Dedifferentiated amniotic fluid mesenchymal stem cell (primary cell): ENCODE data around the gene RPS15A.
"Not testable (repeated sequence)": the region's sequence is repeated elsewhere in the genome, so short reads cannot be mapped to it uniquely, and the experiment has no call there.

Experiments
- DNase-seq: peaks from one replicate; pipeline ENCODE4 v3.0.0-alpha.2; 2016; ENCODE audit errors: extremely low spot score

The RPS15A gene

DNA sequence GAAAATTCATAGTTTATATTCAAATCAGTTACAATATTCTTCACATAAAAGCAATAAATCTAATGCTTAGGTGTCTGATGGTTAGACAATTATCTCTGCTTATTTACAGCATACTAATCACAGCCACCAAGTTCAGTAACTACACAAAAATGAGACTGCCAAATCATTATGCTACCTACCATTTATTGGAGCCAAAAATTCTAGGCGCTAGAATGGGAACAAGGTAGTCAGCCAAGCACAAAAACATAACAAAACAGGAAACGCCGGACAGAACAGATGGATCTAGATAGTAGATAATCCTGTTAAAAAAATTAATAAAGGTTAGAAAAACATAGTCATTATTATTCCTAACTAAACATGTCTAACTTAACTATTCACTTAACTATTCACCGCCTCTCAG, 7.6 kb upstream of the RPS15A start:
- no peak for DNase-seq

DNA sequence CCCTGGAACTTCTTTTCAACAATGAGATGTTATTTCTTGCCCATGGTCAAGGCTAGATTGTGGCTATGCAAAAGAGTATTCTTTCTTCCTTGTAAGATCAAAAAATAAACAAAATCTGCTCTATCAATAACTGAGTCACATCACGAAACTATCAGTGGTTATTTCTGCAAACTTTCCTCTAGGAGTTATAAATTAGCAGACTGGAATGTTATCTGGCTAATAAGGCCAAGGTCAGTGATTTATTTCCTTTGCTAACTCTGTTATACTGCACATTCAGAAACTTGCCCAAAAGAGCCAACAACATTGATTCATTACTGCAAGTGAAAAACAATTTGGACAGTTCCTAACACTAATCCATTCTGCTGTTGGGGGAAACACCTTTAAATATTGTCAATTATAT, 6.2 kb upstream of the RPS15A start:
- no peak for DNase-seq

DNA sequence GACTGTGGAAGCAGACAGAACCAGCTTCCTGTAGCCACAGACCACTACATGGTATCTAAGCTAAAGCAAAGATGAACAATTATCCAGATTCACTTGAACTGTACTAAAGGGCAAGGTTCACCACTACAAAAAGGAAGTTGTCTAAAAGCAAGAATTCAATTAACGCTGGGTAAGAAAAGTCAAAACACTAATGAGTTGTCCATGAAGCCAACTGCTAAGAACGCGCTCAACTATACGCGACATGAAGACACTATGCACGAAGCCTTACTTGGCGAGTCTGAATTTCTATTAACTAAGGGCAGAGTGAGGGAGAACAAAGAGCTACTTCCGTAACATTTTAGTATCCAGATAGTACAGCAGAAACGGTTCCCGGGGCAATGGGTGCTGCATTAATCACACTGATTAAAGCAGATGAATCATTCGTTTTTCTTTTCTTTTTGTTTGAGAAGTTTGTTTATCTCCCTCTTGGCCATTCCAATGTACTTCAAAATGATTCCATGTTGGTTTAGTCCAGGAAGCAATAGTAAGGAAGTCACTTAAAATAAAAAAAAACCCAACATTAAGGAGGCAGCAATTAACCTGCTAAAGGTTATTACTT, 2.8 kb upstream of the RPS15A start:
- DNase-seq, result no peak

GRCh38 chr16:18789515-18789849, 652 bp downstream of the RPS15A start:
- no peak for DNase-seq

- no peak for DNase-seq
Measured at GRCh38 chr16:18788828-18789514, 1.2 kb downstream of the RPS15A start.

DNA sequence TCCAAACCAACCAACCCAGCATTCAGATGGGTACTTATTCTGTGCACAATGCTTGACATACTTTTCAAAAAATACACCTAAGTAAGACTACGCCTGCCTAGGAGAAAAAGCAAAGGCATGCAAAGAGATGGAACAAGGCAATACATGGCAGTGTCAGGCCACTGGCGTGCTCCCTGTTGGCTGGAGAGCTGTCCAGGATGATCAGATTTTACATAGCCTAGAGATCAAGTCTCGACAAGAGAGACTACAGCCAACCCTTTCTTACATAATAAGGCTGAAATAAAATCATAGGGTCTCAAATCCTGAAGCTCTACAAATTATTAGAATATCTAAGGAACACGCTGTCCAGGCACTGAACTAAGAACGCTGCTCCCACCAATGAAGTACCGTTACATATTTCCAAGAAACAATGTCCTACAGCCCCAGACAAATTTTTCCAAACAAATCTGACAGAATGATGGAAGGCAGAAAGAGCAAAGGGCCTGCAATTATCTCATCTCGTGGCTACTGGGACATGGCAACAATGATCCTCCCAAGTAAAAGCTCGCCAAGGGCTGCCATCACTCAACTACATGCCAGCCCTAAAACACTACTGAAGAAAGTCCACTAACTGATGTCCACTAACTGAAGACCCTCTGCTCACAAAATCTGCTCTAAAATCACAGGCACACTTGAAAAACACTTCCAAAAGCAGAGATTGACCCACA, 5.1 kb downstream of the RPS15A start:
- no peak for DNase-seq

DNA sequence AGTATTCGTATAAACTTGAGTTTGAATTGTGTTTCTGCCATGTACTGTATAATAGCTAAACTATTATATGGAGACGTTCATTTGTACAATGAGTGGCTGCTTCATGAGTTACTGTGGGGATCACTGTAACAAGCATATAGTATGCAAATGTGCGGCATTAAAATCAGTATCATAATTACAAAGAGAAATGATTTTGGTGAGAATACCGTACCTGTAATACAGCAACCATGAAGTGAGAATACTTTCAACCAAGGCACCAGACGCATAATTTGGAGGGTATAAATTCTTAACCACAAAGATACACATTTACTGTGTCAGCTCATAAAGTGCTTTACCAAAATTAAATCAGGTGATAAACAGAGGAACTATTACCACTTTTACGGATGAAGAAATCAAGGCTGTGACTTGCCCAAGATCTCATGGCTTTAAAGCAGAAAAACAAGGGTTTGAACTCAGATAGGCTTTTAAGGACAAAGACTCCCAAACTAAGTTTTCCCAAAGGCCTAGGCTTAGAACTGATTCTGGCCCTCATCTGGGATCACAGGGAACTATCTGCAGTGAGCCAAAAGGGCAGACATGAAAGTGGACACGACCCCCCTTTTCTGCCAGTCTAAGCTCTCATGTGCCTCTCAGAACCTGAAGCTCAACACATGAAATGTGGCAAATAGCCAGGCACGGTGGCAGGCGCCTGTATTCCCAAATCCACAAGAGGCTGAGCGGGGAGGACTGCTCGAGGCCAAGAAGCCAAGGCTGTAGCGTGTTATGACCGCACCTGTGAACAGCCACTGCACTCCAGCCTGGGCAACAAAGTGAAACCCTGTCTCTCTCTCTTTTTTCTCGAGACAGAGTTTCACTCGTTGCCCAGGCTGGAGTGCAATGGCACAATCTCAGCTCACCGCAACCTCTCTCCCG, 6.4 kb downstream of the RPS15A start:
- DNase-seq, result no peak

- DNase-seq, result no peak
Measured at GRCh38 chr16:18782697-18783429, 7.3 kb downstream of the RPS15A start.

GRCh38 chr16:18781232-18781631, 8.9 kb downstream of the RPS15A start:
- DNase-seq, result not testable (repeated sequence)

DNA sequence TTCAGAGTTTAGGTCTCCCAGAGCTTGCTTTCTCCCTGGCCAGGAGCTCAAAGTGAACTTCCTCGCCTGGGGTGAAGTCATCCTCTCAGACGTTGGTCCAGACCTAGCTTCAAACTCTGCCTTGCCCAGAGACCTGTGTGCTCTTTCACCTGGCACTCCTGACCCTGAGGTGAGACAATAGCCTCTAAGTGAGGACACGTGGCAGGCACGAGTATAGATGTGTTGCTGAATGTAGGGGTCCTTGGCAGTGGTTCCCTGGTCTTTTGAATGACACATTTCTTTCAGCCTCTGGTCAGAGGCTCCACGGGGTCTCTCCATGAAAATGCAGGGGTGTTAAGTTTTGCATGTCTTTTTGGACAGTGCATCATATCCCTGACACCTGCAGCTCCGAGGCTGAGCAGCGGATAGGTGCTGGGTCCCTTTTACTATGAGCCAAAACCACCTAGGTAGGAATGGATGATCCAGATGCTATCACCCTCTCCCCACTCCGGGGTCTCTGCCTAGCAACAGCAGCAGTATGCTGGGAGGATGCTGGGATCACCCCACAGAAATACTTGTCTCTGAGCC, 9.6 kb downstream of the RPS15A start:
- not testable (repeated sequence) for DNase-seq

DNA sequence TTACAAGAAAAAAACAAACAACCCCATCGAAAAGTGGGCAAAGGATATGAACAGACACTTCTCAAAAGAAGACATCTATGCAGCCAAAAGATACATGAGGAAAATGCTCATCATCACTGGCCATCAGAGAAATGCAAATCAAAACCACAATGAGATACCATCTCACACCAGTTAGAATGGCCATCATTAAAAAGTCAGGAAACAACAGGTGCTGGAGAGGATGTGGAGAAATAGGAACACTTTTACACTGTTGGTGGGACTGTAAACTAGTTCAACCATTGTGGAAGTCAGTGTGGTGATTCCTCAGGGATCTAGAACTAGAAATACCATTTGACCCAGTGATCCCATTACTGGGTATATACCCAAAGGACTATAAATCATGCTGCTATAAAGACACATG, 12.5 kb downstream of the RPS15A start:
- not testable (repeated sequence) for DNase-seq

DNA sequence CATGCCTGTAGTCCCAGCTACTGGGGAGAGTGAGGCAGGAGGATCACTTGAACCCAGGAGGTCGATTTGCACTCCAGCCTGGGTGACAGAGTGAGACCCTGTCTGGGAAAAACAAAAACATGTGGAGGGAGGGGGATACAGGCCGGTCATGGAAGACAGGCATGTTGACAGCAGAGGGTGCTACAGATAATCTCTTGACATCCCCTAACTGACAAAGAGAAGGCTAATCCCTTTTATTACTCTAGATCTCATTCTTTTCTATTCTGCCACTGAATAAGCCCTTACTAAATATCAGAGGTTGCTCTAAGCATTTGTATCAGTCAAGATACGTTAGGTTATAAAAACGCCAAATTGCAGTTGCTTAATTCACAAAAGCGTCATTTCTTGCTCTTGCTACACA, 13.8 kb downstream of the RPS15A start:
- not testable (repeated sequence) for DNase-seq

DNA sequence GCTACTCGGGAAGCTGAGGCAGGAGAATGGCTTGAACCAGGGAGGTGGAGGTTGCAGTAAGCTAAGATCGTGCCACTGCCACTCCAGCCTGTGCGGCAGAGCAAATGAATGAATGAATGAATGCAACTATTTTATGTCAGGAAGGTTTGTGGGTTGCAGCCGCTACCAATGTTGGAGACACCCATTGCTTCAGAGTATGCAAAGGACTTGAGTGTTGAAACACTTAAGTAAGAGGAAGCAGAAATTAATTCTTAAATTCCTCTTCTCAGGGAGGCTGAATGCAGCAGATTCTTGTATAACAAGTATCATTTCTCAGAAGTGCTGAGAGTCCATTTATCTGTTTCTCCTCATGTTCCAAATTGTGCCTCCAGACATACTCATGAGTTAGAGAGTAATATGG, 15.5 kb downstream of the RPS15A start:
- not testable (repeated sequence) for DNase-seq

GRCh38 chr16:18772171-18772570, 18.0 kb downstream of the RPS15A start:
- not testable (repeated sequence) for DNase-seq

- not testable (repeated sequence) for DNase-seq
Measured at GRCh38 chr16:18770336-18770962, 19.7 kb downstream of the RPS15A start.

GRCh38 chr16:18767217-18767616, 22.9 kb downstream of the RPS15A start:
- DNase-seq, result not testable (repeated sequence)

GRCh38 chr16:18762713-18763112, 27.4 kb downstream of the RPS15A start:
- not testable (repeated sequence) for DNase-seq

DNA sequence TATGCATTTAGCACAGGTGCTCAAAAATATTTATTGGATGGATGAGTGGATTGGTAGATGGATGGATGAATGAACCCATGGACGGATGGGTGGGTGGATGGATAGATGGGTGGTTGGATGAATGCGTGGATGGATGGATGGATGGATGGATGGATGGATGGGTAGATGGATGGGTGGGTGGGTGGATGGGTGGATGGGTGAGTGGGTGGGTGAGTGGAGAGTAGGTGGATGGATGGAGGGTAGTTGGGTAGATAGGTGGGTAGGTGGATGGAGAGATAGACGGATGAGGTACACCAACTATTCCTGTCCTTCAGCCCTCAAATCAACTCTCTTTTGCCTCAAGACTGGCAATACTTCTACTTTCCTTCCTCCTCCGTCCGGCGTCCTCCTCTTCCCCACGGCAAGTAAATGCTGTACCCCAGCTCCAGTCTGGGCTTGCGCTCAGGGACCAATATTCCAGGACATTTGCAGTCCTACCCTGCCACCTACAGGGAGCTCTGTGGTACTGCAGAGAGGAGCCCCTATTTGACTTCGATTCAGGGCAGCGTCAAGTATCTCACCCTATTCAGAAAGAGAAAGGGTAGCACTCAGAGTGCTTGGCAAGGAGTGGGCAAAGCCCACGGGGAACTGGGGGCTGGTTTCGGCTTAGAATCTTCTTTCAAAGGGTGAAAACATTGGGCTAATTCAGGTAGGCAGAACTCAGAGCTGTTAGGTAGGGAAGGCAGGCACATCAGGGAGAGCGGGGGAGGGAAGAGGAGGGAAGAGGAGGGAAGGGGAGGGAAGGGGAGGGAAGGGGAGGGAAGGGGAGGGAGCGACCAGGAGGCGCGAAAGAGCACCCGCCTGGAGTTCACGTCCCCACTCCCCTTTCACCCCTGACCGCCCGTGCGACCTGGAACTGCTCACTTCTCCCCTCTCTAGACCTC, 30.3 kb downstream of the RPS15A start:
- not testable (repeated sequence) for DNase-seq

DNA sequence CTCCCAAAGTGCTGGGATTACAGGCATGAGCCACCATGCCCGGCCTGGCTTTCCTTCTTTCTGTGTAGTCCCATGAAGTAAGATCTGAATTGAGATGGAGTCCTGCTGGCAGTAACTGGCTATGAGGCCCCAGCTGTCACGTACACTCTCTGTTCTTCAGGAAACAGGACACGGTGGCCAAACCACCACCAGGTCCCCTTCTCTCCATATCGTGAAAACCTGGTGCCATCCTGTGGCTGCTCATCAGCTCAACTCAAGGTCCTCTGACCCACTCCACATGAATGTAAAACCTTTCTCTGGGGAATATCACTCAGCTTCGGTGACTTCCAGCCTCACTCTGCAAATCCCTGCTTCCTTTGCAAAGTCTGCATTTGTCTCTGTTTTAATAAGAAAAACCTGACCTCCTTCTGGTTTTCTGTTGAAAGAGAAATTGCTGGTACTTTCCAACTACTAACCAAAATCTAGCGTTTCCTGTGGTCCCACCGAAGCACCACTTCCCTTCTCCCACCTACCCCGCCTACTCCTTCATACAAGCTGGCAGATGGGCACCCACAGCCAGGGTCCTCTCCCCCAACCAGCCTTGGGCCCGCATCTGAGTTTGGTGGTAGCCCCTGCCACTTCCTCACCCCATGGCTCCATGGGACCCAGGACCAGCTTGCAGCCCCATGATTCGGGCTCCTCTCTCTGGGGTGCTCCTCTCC, 32.0 kb downstream of the RPS15A start:
- not testable (repeated sequence) for DNase-seq
